Measurements from ENCODE around the gene MAP4K1.
"Not testable (repeated sequence)": the region's sequence is repeated elsewhere in the genome, so short reads cannot be mapped to it uniquely, and the experiment has no call there.

The MAP4K1 gene

DNA sequence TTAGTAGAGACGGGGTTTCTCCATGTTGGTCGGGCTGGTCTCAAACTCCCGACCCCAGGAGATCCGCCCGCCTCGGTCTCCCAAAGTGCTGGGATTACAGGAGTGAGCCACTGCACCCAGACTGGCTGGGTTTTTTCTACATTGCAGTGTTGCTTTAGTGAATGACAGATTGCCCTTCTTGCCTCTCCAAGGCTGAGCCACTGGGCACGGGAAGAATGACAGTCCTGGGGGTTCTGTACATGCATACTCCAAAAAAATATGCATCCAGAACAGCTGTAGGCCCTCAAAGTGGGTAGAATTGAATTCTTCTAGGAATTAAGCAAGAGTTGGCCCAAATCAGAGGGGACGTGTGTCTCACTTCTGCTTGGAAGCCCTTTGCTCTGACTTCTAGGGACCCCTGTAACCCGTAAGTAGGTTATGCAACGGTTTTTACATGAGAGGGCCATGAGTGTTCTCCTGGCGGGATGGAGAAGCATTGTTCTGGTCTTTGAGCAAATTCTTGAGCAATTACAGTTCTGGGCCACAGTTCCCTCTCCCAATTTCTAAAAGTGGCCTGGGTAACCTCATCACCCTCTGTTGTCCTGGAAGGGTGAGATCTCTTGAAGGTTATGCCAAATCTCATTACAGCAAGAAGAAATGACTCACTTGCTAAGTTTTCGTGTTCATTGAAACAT lies 33.3 kb upstream of the MAP4K1 start:
- DNase-seq = peak; percentile 59

DNA sequence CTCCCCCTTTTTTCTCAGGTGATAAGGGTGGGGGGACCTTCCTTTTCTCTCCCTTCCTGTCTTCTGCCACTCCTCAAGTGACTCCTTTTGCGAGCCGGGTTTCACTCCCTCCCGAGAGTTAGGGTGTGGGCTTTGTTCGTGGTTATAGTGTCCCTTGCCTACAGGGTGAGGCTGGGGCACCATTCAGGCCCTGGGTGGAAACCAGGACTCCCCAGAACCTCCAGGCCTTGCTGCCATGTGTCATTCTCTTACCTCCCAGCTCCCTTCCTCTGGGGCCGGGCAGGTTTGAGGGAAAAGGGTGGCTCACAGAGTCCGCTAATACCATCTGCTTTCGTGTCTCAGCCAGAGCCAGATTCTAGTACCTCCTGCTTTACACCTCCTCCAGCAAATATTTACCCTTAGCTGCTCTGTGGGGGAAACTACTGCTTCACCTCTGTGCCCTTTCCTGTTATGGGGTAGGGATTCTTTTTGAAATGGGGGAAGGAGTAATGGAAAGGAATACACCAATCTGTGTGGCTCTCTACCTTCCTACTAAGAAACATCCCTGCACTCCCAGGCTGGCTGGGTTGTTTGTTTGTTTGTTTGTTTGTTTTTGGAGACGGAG lies 32.5 kb upstream of the MAP4K1 start:
- no peak for DNase-seq

DNA sequence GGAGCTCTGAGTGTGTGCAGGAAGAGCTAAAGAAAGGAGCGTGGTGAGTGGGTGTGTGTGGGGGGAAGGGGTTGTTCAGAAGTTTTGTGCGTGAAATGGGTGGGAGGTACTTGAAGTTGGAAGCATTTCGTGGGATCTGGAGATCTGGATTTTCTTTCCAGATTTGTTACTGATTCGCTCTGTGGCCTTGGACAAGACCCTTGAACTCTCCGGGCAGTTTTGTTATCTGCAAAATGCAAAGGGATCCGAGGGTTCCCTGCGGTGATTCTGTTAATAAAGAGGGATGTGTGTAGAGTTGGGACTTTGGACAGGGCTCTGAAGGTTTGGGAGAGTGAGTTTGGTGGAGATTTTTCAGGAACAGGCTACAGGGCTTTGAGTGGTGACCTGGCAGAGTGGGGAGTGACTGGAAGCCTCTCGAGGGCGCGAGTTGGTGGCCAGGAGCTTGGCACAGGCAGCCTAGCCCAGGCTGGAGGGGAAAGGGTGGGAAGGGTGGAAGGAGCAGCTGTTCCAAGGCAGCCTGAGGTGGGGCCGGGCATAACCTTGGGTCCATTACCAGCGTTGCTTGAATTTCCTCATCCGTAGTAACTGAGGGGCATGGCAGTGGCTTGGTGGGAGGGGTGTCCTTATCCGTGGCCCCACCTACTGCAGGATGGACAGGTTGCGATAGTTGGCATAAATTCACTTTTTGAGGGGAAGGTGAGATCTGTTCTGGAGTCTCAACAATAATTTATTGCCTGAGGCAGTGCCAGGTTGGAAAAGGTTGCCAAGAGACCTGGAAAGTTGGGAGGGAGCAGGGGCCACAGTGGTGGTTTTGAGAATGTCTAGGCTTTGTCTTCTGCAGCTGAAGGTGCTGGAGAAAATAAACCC lies 31.8 kb upstream of the MAP4K1 start:
- no peak for DNase-seq

DNA sequence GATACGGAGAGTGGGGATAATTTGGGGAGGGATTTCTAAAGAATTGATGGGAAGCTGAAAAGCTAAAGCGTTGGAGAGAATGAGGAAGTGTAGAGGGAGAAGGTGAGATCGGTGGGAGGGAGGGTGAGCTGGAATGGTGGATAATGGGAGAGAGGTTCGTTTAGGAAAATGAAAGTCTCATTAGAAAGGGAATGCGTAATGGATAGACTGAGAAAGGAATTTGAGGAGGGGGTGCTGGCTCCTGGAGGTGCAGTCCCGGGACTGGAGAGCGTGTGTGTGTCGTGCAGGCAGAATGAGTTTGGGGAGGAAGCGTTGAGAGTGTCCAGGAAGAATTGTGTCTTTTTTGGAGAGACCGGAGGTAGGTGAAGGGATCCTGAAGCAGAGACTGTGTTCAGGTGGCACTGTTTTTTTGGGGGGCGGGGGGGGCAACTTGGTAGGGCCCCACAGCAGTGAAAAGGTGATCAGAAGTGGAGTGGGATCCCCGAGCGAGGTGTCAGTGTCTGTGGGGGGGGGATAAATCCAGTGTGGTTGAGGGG lies 31.1 kb upstream of the MAP4K1 start:
- no peak for DNase-seq

DNA sequence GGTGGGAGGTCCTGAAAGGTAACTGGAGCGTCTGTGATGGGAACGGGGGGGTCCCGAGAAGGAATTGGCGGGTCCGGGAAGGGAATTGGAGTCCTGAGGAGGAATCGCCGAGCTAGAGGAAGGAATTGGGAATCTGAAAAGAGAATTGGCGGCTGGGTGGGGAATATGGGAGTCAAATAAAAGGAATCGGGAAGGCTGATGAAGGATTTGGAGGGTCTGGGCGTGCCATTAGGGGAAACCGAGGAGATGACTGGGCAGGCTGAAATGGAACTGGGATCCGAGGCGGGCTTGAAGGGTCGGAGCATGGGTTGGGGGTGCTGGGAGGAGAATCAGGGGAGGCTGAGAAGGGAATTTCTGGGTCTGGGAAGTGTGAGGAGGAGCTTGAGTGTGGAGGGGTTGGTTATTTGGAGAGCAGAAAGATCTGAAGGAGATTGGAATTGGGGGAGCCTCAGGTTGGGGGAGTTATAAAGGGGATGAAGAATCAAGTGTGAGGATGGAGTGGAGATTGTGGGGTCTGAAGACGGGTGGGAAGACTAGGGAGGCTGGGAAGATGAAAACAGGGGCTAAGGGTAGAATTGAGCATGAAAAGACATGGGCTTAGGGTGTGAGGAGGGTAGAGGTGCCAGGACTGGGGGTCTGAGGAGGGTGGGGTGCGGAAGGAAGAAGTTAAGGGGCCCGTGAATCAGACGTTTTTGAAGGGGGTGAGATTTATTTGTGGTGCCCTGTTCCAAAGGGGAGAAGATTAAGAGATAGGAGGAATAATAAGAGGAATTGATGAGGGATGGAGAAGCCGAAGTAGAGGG lies 30.4 kb upstream of the MAP4K1 start:
- DNase-seq = no peak

DNA sequence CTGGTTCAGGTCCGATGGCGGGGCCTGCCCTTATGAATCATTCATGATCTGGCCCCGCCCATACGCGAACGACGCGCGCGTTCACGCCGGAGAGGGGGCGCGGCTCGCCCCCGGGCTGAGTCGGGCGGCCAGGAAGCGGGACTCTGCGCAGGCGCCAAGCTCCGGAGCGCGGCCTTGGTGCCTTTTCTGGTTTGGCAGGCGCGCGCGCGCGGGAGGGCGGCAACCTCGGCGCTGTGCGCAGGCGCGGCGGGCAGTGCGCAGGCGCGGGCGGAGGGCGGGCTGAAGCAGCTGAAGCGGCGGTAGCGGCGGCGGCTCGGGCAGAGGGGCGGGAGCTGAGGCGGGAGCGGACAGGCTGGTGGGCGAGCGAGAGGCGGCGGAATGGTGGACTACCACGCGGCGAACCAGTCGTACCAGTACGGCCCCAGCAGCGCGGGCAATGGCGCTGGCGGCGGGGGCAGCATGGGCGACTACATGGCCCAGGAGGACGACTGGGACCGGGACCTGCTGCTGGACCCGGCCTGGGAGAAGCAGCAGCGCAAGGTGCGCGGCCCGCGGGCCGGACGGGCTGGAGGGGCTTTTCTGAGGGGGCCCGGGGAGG lies 29.7 kb upstream of the MAP4K1 start, which contains the start of gene ACTN4:
Gene ACTN4, plus strand, starts transcription at position 282 of the 598 bp plus-strand sequence. Its CDS starts 97 bp downstream, at position 379.
- DNase-seq = peak; percentile 98

DNA sequence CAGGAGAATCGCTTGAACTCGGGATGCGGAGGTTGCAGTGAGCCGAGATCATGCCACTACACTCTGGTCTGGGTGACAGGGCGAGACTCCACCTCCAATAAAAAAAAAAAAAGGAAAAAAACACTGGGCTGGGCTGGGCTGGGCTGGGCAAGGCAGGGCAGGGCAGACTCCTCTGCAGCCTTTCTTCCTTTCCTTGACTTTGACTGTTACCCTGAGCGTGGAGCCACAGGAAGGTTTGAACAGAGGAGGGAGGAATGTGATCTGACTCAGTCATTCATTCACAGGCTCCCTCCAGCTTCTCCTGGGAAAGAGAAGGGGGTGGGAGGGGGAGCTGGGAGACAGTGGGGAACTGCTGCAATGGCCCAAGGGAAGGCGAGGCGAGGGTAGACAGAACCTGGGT lies 27.0 kb upstream of the MAP4K1 start:
- DNase-seq = peak; percentile 37

DNA sequence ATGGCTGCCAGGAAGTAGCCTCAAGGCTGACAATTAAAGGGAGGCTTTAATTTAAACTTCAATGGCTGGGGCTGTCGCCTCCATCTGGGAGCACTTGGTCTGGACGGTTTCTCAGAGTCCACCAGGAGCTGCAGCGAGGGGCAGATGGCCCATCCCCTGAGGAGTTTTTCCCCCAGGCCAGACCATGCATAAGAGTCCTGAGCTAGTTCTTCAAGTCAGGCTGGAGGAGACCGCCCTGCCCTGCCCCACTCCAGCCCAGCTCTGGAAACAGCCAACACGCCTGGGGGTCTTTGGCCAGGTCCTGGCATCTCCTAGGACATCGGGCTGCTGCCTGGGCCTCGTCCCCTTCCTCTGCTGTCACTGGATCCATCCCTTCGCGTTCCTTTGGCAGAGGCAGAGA lies 24.4 kb upstream of the MAP4K1 start:
- DNase-seq = no peak

DNA sequence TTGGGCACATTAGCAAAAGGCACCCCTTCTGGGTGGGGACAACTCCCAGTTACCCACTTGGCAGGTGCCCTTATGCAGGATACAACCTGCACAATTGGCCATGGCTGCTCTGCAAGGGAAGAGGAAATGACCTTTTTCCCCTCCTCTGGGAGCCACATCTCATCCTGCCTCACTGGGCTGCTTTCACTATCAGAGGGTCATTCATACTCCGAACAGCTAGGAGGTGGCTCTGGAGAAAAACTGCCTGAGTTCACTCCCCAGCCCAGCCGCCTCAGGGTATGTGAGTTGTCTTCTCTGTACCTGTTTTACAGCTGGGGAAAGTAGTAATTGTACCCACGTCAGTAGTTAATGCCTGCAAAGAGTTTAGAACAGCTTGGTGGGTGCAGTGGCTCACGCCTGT lies 22.6 kb upstream of the MAP4K1 start:
- DNase-seq = no peak

DNA sequence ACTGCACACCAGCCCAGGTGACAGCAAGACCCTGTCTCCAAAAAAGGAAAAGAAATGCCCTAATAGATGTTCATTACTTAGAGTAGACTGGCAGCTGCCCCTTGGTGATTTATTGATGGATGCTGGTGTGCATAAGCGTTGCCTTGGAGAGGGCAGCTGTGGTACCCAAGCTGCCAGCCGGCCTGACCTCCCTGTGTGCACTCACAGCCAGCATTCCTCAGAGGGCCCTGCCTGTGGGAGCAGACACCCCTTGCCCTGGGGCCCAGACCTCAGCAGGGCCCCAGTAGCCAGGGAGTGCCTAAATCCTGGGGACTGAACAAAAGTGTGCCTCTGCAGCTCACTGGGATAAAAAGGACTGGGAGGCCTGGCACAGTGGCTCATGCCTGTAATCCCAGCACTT lies 21.9 kb upstream of the MAP4K1 start:
- DNase-seq = no peak

DNA sequence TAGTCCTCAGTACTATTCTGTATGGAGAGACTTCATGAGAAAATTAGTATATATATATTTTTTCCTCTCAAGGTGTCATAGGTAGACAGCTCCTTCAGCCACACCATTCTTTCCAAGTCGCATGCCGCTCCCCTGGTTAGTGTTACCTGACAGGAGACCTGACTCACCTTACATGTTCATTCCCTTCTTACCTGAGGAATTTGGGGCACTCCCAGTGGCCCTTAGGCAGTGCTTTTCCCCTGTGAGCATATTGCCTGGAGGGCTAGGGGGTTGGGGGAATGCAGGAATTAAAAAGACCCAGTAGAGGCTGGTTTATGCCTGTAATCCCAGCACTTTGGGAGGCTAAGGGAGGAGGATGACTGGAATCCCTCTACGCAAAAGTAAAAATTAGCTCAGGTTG lies 20.7 kb upstream of the MAP4K1 start:
- no peak for DNase-seq

DNA sequence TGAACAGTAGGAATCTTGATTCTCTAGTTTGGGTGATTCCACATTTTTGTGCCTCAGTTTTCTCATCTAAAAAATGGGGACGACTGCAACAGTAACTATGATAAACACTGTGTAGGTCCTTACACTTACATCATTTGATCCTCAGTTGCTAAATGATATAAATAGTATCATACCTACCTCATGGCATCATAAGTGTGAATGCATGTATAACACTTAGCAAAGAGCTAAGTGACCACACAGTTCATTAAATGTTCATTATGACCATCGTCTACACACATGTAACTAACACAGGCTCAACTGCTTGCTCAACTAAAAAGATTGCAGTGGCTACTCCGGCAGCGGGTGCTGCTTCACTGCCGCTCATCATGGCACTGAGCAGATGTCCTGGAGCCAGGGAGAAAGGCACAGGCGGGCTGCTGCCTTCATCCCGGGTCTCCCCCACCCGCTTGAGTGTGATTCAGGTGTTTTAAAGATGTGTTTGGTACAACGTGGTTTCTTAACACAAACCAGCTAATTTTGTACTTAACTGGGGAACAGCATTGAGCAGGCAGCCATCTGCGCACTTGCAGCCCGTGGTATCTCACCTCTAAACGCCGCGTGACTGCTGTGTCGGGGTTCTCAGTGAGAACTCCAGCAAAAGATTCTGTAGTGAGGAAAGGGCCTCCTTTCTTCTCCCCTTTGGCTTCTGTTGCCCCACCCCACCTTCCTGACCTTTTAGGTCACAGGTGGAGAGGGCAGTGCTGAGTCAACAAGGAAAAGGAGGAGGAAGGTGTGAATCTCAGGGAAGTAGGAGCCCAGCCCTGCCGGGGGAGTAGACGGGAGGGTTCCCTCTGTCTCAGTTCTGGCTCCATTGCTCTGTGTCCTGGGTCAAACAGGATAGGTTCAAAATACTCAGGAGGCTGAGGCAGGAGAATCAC lies 18.0 kb upstream of the MAP4K1 start:
- no peak for DNase-seq

DNA sequence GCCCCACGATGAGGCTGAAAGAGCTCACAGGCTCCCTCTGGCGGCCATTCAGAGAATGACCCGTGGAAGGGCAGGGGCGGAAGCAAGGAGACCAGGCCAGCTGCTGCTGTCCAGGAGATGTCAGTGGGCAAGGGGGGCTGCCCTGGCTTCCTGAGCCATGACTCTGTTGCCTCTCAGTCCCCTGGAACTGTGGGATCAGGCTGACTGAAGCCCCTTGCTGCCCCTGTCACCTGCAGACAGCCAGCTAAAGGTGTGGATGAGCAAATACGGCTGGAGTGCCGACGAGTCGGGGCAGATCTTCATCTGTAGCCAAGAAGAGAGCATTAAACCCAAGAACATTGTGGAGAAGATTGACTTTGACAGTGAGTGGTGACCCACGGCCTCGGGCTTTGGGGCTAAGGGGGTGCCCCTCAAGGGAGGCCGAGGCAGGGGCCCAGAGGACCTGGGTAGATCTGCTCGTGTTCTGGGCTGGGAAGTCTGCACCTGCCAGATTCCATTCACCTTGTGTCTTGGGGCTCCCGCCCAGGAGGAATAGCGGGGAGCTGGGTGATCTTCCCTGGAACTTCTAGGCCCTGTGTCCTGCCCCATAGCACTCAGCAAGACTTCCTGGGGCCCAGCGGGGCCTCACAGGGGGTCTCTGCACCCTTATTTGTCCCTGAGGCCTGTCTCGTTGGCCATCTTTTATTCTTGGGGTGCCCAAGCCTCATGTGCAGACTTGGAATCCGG lies 17.2 kb upstream of the MAP4K1 start:
- DNase-seq = peak; percentile 82

DNA sequence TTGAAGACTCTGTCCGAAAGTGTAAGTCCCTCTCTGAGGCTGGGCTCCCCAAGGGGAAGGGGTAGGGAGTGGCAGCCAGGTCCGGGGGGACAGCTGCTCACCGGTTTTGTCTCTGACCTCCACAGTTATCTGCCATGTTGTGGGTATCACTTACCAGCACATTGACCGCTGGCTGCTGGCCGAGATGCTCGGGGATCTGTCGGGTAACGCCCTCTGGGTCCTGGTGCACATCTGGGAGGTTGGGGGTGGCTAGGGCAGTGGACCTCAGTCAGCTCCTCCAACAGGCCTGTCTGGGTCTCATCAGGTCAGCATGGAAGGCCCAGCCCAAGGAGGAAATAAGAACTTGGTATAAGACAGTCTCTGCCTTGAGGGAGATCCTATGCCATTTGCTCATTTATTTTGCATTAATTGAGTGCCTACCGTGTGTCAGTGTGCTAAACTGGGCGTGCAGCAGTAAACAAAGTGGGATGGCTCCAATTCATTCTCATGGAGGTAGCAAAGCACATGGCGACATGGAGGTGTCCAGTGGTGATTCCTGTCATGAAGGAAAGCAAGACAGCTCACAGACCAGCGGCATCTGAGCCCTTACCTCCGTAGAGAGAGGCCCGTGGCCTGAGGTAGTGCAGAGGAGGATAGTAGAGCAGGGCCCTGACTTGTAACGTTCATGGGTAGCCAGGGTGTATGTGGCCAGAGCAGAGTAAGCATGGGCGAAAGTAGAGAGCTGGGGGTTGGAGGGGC lies 14.9 kb upstream of the MAP4K1 start:
- no peak for DNase-seq

DNA sequence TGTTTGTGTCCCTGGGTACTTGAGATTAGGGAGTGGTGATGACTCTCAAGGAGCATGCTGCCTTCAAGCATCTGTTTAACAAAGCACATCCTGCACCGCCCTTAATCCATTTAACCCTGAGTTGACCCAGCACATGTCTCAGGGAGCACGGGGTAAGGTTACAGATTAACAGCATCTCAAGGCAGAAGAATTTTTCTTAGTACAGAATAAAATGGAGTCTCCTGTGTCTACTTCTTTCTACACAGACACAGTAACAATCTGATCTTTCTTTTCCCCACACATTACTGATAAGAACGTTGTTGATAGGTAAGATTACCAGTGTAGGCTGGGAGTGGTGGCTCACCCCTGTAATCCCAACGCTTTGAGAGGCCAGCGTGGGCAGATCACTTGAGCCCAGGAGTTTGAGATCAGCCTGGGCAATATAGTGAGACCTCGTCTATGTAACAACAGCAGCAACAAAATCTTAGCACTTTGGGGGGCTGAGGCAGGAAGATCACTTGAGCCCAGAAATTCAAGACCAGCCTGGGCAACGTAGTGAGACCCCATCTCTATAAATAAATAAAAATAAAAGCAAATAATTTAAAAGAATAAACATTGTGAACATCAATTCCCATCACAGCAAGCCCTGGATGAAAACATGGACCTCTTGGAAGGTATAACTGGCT lies 14.2 kb upstream of the MAP4K1 start:
- DNase-seq = not testable (repeated sequence)

DNA sequence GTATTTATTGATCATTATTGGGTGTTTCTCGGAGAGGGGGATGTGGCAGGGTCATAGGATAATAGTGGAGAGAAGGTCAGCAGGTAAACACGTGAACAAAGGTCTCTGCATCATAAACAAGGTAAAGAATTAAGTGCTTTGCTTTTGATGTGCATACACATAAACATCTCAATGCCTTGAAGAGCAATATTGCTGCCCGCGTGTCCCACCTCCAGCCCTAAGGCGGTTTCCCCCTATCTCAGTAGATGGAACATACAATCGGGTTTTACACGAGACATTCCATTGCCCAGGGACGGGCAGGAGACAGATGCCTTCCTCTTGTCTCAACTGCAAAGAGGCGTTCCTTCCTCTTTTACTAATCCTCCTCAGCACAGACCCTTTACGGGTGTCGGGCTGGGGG lies 13.5 kb upstream of the MAP4K1 start:
- not testable (repeated sequence) for DNase-seq

DNA sequence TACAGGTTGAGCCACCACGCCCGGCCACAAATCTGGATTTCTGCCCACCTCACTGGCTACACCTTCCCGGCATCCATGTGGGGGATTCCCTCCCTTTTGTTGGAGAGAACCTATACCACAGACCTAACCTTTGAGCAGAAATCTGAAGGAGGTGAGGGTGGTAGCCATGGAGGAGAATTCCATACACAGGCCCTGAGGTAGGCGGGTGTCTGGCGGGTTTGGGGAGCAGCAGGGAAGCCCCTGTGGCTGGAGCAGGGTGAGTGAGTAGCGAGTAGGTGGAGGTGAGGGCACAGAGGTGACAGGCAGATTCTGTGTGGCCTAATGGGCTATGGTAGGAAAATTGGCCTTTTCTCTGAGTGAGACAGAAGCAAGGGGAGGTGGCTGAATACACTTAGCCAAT lies 11.8 kb upstream of the MAP4K1 start:
- DNase-seq = no peak

DNA sequence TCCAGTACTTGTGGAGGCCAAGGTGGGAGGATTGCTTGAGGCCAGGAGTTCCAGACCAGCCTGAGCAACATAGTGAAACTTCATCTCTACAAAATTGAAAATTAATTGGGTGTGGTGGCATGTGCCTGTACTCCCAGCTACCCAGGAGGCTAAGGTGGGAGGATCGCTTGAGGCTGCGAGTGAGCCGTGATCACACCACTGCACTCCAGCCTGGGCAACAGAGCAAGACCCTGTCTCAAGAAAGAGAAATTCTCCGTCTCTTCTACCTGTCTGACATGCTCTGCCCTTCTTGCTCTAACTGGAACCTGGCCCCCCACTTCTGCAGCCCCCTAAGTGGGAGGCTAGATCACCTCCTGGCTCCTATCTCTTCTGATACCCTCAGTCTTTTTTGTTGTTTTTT lies 8.6 kb upstream of the MAP4K1 start:
- no peak for DNase-seq

DNA sequence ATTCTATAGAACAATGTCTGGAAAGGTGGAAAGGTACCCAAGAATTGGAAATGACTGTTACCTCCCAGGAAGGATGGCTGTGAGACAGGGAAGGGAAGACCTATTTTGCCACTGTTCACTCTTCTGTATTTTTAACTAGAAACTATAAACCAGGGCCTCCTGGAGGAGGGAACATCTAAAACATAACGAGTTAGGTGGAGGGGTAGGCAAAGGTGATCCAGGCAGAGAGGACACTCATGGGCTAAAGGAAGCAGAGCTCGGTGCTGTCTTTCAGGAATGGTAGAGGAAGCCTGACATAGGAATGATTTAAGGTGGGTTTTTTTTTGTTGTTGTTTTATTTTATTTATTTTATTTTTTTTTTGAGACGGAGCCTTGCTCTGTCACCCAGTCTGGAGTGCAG lies 7.1 kb upstream of the MAP4K1 start:
- DNase-seq = no peak
